HG02943 (cell line): ENCODE data around the gene CHURC1.

Source experiments
- ATAC-seq: cut with Tn5 transposase; IDR thresholded peaks from one replicate; pipeline ENCODE4 v1.9.1; 2021; ENCODE audit warnings: mild to moderate bottlenecking, low read depth, moderate library complexity; ENCODE audit not compliant: unreplicated experiment

The CHURC1 gene

GRCh38 chr14:64937171-64937820 lies 23.0 kb downstream of the CHURC1 start:
- ATAC-seq, result no peak

- no peak for ATAC-seq
Observed at GRCh38 chr14:64937821-64938193, 23.6 kb downstream of the CHURC1 start.

- no peak for ATAC-seq
Observed at GRCh38 chr14:64938972-64939816, 24.9 kb downstream of the CHURC1 start.

GRCh38 chr14:64939817-64940190 lies 25.5 kb downstream of the CHURC1 start:
- no peak for ATAC-seq

- no peak for ATAC-seq
Observed at GRCh38 chr14:64940336-64940910, 26.2 kb downstream of the CHURC1 start.

GRCh38 chr14:64942531-64943111 lies 28.4 kb downstream of the CHURC1 start, which contains the start of gene GPX2:
TSS of gene GPX2 (minus strand) at chr14:64942745. CDS start at chr14:64942726, 19 bp downstream.
- no peak for ATAC-seq

GRCh38 chr14:64943556-64943955 lies 29.3 kb downstream of the CHURC1 start:
- no peak for ATAC-seq

- no peak for ATAC-seq
Observed at GRCh38 chr14:64944041-64944440, 29.8 kb downstream of the CHURC1 start.

GRCh38 chr14:64944861-64945260 lies 30.6 kb downstream of the CHURC1 start:
- no peak for ATAC-seq

GRCh38 chr14:64945431-64946178 lies 31.4 kb downstream of the CHURC1 start:
- no peak for ATAC-seq

GRCh38 chr14:64946310-64947045 lies 32.2 kb downstream of the CHURC1 start:
- no peak for ATAC-seq

GRCh38 chr14:64947710-64948611 lies 33.7 kb downstream of the CHURC1 start:
- no peak for ATAC-seq

GRCh38 chr14:64948612-64949210 lies 34.5 kb downstream of the CHURC1 start:
- ATAC-seq, result no peak

- ATAC-seq, result no peak
Observed at GRCh38 chr14:64950889-64951288, 36.6 kb downstream of the CHURC1 start.

GRCh38 chr14:64951291-64951690 lies 37.0 kb downstream of the CHURC1 start:
- ATAC-seq, result no peak

- ATAC-seq, result no peak
Observed at GRCh38 chr14:64951724-64952123, 37.5 kb downstream of the CHURC1 start.

GRCh38 chr14:64952598-64953309 lies 38.5 kb downstream of the CHURC1 start:
- no peak for ATAC-seq

- ATAC-seq, result no peak
Observed at GRCh38 chr14:64953310-64953654, 39.0 kb downstream of the CHURC1 start.
